Hippocampal formation (tissue), 2 donors: ENCODE results near the gene UMOD.

Experiments used
- DNase-seq, 2 donors: peaks; one replicate each; lab custom pipeline; 2025; lab: John Stamatoyannopoulos, UW

UMOD gene

GRCh38 chr16:20301840-20302239, 50.7 kb downstream of the UMOD start:
- DNase-seq = no peak

- peak; percentile 22 to 37 for DNase-seq
Measured at GRCh38 chr16:20300312-20301097, 52.0 kb downstream of the UMOD start.

- no peak for DNase-seq
Measured at GRCh38 chr16:20298452-20298851, 54.1 kb downstream of the UMOD start.

- no peak for DNase-seq
Measured at GRCh38 chr16:20291208-20292206, 61.0 kb downstream of the UMOD start.

GRCh38 chr16:20289571-20289970, 62.9 kb downstream of the UMOD start:
- DNase-seq = no peak

- no peak for DNase-seq
Measured at GRCh38 chr16:20285993-20286499, 66.5 kb downstream of the UMOD start.
